Gastrocnemius medialis (tissue), 4 donors: Measurements from ENCODE around the gene KRTAP10-7. TPM values are rescaled to one million over a fixed set of nuclear protein-coding genes. Genes with fewer than 3 reads are reported as not detected.

Experiments
- ATAC-seq, 2 donors: fragments of 150-250 bp; one replicate each; pipeline ENCODE4 v1.9.1; 2016
- DNase-seq, 2 donors: peaks; one replicate each; pipeline ENCODE4 v3.0.0-alpha.2; 2019
- H3K27ac ChIP-seq, 4 donors: fragments of 200-600 bp; sonication (generic); 1 replicate in 1 of 4; 2 replicates in 3 of 4; pipeline ENCODE4 v1.5.1; 2016 to 2018; ENCODE audit warnings: mild to moderate bottlenecking in 2 of 4, moderate library complexity in 1 of 4
- H3K27me3 ChIP-seq, 3 donors: fragments of 200-600 bp; sonication (generic) in 2 of 3; 1 replicate in 1 of 3; 2 replicates in 2 of 3; pipeline versions ENCODE4 v1.5.1 to v1.6.0; 2016 to 2019; ENCODE audit warnings: mild to moderate bottlenecking in 1 of 3, moderate library complexity in 1 of 3
- H3K36me3 ChIP-seq, 2 donors: fragments of 200-600 bp; sonication (generic) in 1 of 2; one replicate each; pipeline ENCODE4 v1.5.1; 2017 to 2018
- H3K4me1 ChIP-seq, 2 donors: fragments of 200-600 bp; sonication (generic) in 1 of 2; one replicate each; pipeline ENCODE4 v1.5.1; 2016 to 2017; ENCODE audit warnings: mild to moderate bottlenecking in 2 of 2
- H3K4me3 ChIP-seq, 4 donors: fragments of 200-600 bp; sonication (generic) in 3 of 4; 1 replicate in 1 of 4; 2 replicates in 3 of 4; pipeline ENCODE4 v1.5.1; 2016 to 2019; ENCODE audit warnings: mild to moderate bottlenecking in 2 of 4
- H3K9me3 ChIP-seq, 3 donors: fragments of 200-600 bp; sonication (generic) in 2 of 3; 1 replicate in 1 of 3; 2 replicates in 2 of 3; pipeline ENCODE4 v1.5.1; 2016 to 2019
- CTCF ChIP-seq, 5 experiments: fragments of 450-650 bp in 3 of 5; fragments of 200-600 bp in 2 of 5; sonication (generic) in 2 of 5; IDR thresholded peaks in 4 of 5; conservative IDR thresholded peaks in 1 of 5; 1 replicate in 4 of 5; 2 replicates in 1 of 5; pipeline ENCODE4 v1.5.1; 2016 to 2019; ENCODE audit warnings: antibody characterized with exemption in 5 of 5, mild to moderate bottlenecking in 3 of 5, moderate library complexity in 3 of 5
- POLR2A ChIP-seq, 2 donors: fragments of 450-650 bp; IDR thresholded peaks; one replicate each; pipeline ENCODE4 v1.6.1; 2017; ENCODE audit warnings: antibody characterized with exemption in 2 of 2, mild to moderate bottlenecking in 2 of 2, moderate library complexity in 2 of 2
- in situ Hi-C, 4 donors: fragments of 200-750 bp; cut with MboI; loops; one replicate each; pipeline versions ENCODE4 v1.15.0 to v1.8.0; 2017; ENCODE audit warnings: low sequenced_read_pairs in 4 of 4
- intact Hi-C: fragments of 100-400 bp; cut with DNase I; formaldehyde crosslinking; loops from one replicate; pipeline ENCODE4 v1.15.1; 2023; ENCODE audit warnings: low total_unique reads
- total RNA-seq, 4 donors: library from RNA; depleted of rRNA; stranded (reverse); fragments of >200 nt; gene quantifications; one replicate each; pipeline versions ENCODE4 v1.1.0 to v1.2.3, GENCODE V29; 2016

The KRTAP10-7 gene
- total RNA-seq, 4 donors from 2014 or later: not detected

GRCh38 chr21:44628707-44629391 is 28.5 kb downstream of the KRTAP10-7 start:
- Histone ChIP-seq H3K27ac (no peak overlapping the region), H3K27me3 (peaks cover 0 to 16% (median 14%) of the 10 kb centered on the region in 3 donors), H3K36me3 (no peaks in the 10 kb centered on the region), H3K4me1 (no peaks in the 10 kb centered on the region), H3K9me3 (no peaks in the 10 kb centered on the region), H3K4me3 (no peak overlapping the region)
- DNase-seq: no peak
- TF ChIP-seq POLR2A (IDR thresholded peaks at IDR 0.05): no peak
- no peak for TF ChIP-seq CTCF (IDR thresholded peaks at IDR 0.05 in 4 of 5, conservative IDR thresholded peaks at IDR 0.05 in 1 of 5)
- no peak for ATAC-seq
- intact Hi-C loops: no loop called here
- in situ Hi-C loops: no loop called here

DNA sequence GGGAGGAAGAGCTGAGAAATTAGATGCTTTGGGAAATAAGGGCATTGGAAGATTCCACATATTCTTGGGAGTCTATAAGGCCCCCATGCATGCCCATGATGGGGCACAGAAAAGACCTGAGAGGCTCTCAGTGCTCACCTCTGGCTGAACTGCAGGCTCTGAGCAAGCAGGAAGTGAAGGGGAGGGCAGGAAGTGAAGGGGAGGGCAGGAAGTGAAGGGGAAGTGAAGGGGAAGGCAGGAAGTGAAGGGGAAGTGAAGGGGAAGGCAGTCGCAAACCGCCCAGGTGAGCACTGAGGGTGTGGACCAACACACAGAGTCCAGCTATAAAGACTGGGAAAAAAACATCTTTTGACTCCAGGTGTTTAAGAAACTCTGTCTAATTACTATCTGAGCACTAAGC is 30.0 kb downstream of the KRTAP10-7 start:
- H3K4me3 ChIP-seq: no peak overlapping the region
- no peak overlapping the region for H3K27ac ChIP-seq
- H3K27me3 ChIP-seq: peaks cover 0 to 16% (median 14%) of the 10 kb centered on the region in 3 donors
- intact Hi-C loops: no loop called here
- no peaks in the 10 kb centered on the region for H3K9me3 ChIP-seq
- no peak for DNase-seq
- TF ChIP-seq POLR2A (IDR thresholded peaks at IDR 0.05) (no peak), CTCF (IDR thresholded peaks at IDR 0.05 in 4 of 5, conservative IDR thresholded peaks at IDR 0.05 in 1 of 5) (no peak)
- no peaks in the 10 kb centered on the region for H3K4me1 ChIP-seq
- no peak for ATAC-seq
- H3K36me3 ChIP-seq: no peaks in the 10 kb centered on the region
- in situ Hi-C loops: no loop called here

- in situ Hi-C loops: no loop called here
- no peak for TF ChIP-seq POLR2A (IDR thresholded peaks at IDR 0.05)
- TF ChIP-seq CTCF (IDR thresholded peaks at IDR 0.05 in 4 of 5, conservative IDR thresholded peaks at IDR 0.05 in 1 of 5): no peak
- ATAC-seq: no peak
These were observed 31.7 kb downstream of the KRTAP10-7 start for GRCh38 chr21:44632067-44632466.

DNA sequence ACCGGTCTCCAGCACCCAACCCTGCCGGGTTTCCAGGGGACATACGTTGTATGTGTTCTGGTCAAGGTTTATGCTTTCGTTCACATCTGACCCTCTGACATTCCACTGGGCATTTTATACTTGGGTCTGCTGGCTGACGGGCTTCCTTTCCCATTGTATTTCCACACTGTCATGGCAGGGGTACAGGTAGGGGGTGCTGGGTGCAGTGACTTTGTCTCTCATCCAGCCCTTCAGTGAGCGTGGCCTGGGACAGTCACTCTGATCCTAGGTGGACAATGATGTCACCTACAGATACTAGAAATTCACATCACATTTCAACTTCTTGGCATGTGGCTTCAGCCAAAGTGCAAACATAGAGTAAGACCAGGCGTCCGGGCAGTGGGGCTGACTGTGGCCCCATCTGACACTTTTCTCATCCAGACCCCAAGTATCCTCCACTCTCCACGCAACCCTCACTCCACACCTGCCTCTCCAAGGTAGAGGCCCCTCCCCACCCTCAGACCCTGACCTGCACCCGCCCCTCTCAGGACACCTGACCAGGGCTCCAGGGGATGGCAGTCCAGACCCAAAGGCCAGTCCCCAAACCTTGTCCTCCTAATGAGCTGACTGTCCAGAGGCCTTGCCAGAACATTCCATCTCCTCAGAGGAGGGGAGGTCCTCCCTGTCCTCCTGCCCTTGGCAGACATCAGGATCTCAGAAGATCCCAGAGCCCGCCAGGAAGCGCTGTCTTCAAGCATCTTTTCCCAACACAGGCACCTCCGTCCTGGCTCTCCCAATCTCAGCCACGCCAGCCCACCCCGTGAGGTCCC is 36.0 kb downstream of the KRTAP10-7 start:
- H3K4me1 ChIP-seq: no peaks in the 10 kb centered on the region
- intact Hi-C loops (no loop called here), in situ Hi-C loops (no loop called here)
- H3K27me3 ChIP-seq: peaks cover 9% of the 10 kb centered on the region in 3 donors
- no peak overlapping the region for H3K4me3 ChIP-seq
- no peak overlapping the region for H3K27ac ChIP-seq
- TF ChIP-seq CTCF (IDR thresholded peaks at IDR 0.05 in 4 of 5, conservative IDR thresholded peaks at IDR 0.05 in 1 of 5) (no peak), POLR2A (IDR thresholded peaks at IDR 0.05) (no peak)
- ATAC-seq (no peak), DNase-seq (no peak)
- H3K36me3 ChIP-seq: no peaks in the 10 kb centered on the region
- H3K9me3 ChIP-seq: no peaks in the 10 kb centered on the region

More at GRCh38 chr21:44632067-44632466, 31.7 kb downstream of the KRTAP10-7 start:
- intact Hi-C loops: no loop called here
- H3K36me3 ChIP-seq: no peaks in the 10 kb centered on the region
- H3K9me3 ChIP-seq: no peaks in the 10 kb centered on the region
- DNase-seq: no peak
- H3K27ac ChIP-seq: no peak overlapping the region
- no peak overlapping the region for H3K4me3 ChIP-seq
- H3K27me3 ChIP-seq: peaks cover 0 to 16% (median 8%) of the 10 kb centered on the region in 3 donors
- no peaks in the 10 kb centered on the region for H3K4me1 ChIP-seq
